HEK293 (cell line): ENCODE measurements around the gene CACNA1F.

Experiments
- CTCF ChIA-PET: fragments of 350-600 bp; formaldehyde crosslinking; extraction: SDS; loops from one replicate; lab custom pipeline; 2021; ENCODE audit warnings: antibody characterized with exemption; lab: Yijun Ruan, JAX
- POLR2A ChIA-PET: fragments of 300-600 bp; formaldehyde crosslinking; extraction: SDS; loops from one replicate; lab custom pipeline; 2020; ENCODE audit warnings: antibody characterized with exemption, inconsistent platforms; lab: Yijun Ruan, JAX
- H3K27ac ChIP-seq: fragments of 200-500 bp; sonication (Bioruptor generic); 2 replicates; pipeline ENCODE4 v1.5.1; 2014; ENCODE audit warnings: low read depth, low read length, control low read depth, inconsistent platforms; ENCODE audit errors: extremely low read depth
- H3K36me3 ChIP-seq, 2 experiments: fragments of 200-500 bp in 1 of 2; sonication (Bioruptor generic) in 1 of 2; 1 replicate in 1 of 2; 2 replicates in 1 of 2; pipeline ENCODE4 v1.5.1; 2014 to 2017; ENCODE audit warnings: inconsistent platforms in 2 of 2, low read length in 2 of 2; ENCODE audit not compliant: control insufficient read depth in 2 of 2, insufficient read depth in 1 of 2
- H3K4me1 ChIP-seq: fragments of 200-500 bp; sonication (Bioruptor generic); 2 replicates; pipeline ENCODE4 v1.5.1; 2014; ENCODE audit warnings: mild to moderate bottlenecking, low read length, inconsistent platforms; ENCODE audit not compliant: control insufficient read depth, insufficient read depth
- H3K4me3 ChIP-seq: 2 replicates; pipeline ENCODE4 v1.5.1; 2011; ENCODE audit warnings: low read depth, mild to moderate bottlenecking, control low read depth, low read length, moderate library complexity
- H3K9me3 ChIP-seq: fragments of 200-500 bp; sonication (Bioruptor generic); 2 replicates; pipeline ENCODE4 v1.5.1; 2014; ENCODE audit warnings: low read depth, low read length, inconsistent platforms; ENCODE audit not compliant: control insufficient read depth, insufficient read depth
- AEBP2 ChIP-seq: fragments of 450-650 bp; formaldehyde crosslinking; IDR thresholded peaks from 2 replicates; pipeline ENCODE4 v1.5.1; 2016; ENCODE audit warnings: missing biosample characterization, missing genetic modification characterization, borderline replicate concordance
- CTCF ChIP-seq: fragments of 450-650 bp; formaldehyde crosslinking; IDR thresholded peaks from 2 replicates; pipeline ENCODE4 v1.5.1; 2016; ENCODE audit warnings: missing biosample characterization, missing genetic modification characterization
- ELK4 ChIP-seq: IDR thresholded peaks from 2 replicates; pipeline ENCODE4 v1.6.1; 2011; ENCODE audit warnings: mild to moderate bottlenecking, low read depth, low read length, borderline replicate concordance
- GLI2 ChIP-seq: fragments of 450-650 bp; formaldehyde crosslinking; IDR thresholded peaks from 2 replicates; pipeline ENCODE4; 2017; ENCODE audit warnings: missing biosample characterization, missing genetic modification characterization, low read depth, borderline replicate concordance
- PRDM1 ChIP-seq: fragments of 450-650 bp; formaldehyde crosslinking; IDR thresholded peaks from 2 replicates; pipeline ENCODE4; 2016; ENCODE audit warnings: missing biosample characterization, missing genetic modification characterization
- SALL2 ChIP-seq: fragments of 450-650 bp; formaldehyde crosslinking; IDR thresholded peaks from 2 replicates; pipeline ENCODE4 v1.5.0; 2017; ENCODE audit warnings: missing biosample characterization, mild to moderate bottlenecking, missing genetic modification characterization, borderline replicate concordance
- SP2 ChIP-seq: fragments of 450-650 bp; formaldehyde crosslinking; IDR thresholded peaks from 2 replicates; pipeline ENCODE4 v1.5.1; 2016; ENCODE audit warnings: missing biosample characterization, missing genetic modification characterization
- TRIM28 ChIP-seq: IDR thresholded peaks from 2 replicates; pipeline ENCODE4 v1.6.1; 2011; ENCODE audit warnings: low read length, control low read depth, borderline replicate concordance
- ZEB2 ChIP-seq: fragments of 450-650 bp; formaldehyde crosslinking; IDR thresholded peaks from 2 replicates; pipeline ENCODE4 v1.5.1; 2016; ENCODE audit warnings: missing biosample characterization, missing genetic modification characterization
- ZFP37 ChIP-seq: fragments of 450-650 bp; formaldehyde crosslinking; IDR thresholded peaks from 2 replicates; pipeline ENCODE4 v1.5.1; 2016; ENCODE audit warnings: missing biosample characterization, missing genetic modification characterization
- ZNF121 ChIP-seq: fragments of 450-650 bp; formaldehyde crosslinking; IDR thresholded peaks from 2 replicates; pipeline ENCODE4 v1.5.1; 2016; ENCODE audit warnings: missing biosample characterization, missing genetic modification characterization
- ZNF169 ChIP-seq: fragments of 450-650 bp; formaldehyde crosslinking; IDR thresholded peaks from 2 replicates; pipeline ENCODE4 v1.5.1; 2016; ENCODE audit warnings: missing biosample characterization, missing genetic modification characterization
- ZNF174 ChIP-seq: fragments of 450-650 bp; formaldehyde crosslinking; IDR thresholded peaks from 2 replicates; pipeline ENCODE4 v1.5.0; 2017; ENCODE audit warnings: missing biosample characterization, mild to moderate bottlenecking, missing genetic modification characterization
- ZNF214 ChIP-seq: fragments of 450-650 bp; formaldehyde crosslinking; IDR thresholded peaks from 2 replicates; pipeline ENCODE4 v1.5.1; 2017; ENCODE audit warnings: missing biosample characterization, mild to moderate bottlenecking, missing genetic modification characterization, borderline replicate concordance
- ZNF221 ChIP-seq: fragments of 450-650 bp; formaldehyde crosslinking; IDR thresholded peaks from 2 replicates; pipeline ENCODE4 v1.5.1; 2017; ENCODE audit warnings: missing biosample characterization, missing genetic modification characterization, borderline replicate concordance
- ZNF248 ChIP-seq: fragments of 450-650 bp; formaldehyde crosslinking; IDR thresholded peaks from 2 replicates; pipeline ENCODE4 v1.5.1; 2017; ENCODE audit warnings: missing biosample characterization, missing genetic modification characterization
- ZNF274 ChIP-seq, 2 experiments: fragments of 200-500 bp in 1 of 2; fragments of 450-650 bp in 1 of 2; sonication (Bioruptor generic) in 1 of 2; formaldehyde crosslinking in 1 of 2; IDR thresholded peaks; 2 replicates each; pipeline versions ENCODE4 v1.5.1 to v1.6.1; 2014 to 2016; ENCODE audit warnings: borderline replicate concordance in 1 of 2, inconsistent platforms in 1 of 2, low read length in 1 of 2, missing biosample characterization in 1 of 2, missing genetic modification characterization in 1 of 2
- ZNF350 ChIP-seq: fragments of 450-650 bp; formaldehyde crosslinking; IDR thresholded peaks from 2 replicates; pipeline ENCODE4 v1.5.0; 2017; ENCODE audit warnings: missing biosample characterization, mild to moderate bottlenecking, missing genetic modification characterization
- ZNF404 ChIP-seq: fragments of 450-650 bp; formaldehyde crosslinking; IDR thresholded peaks from 2 replicates; pipeline ENCODE4 v1.5.1; 2017; ENCODE audit warnings: missing biosample characterization, missing genetic modification characterization
- ZNF510 ChIP-seq: fragments of 450-650 bp; formaldehyde crosslinking; IDR thresholded peaks from 2 replicates; pipeline ENCODE4 v1.5.1; 2018; ENCODE audit warnings: mild to moderate bottlenecking, missing genetic modification characterization, missing biosample characterization; ENCODE audit not compliant: insufficient replicate concordance
- ZNF530 ChIP-seq: fragments of 450-650 bp; formaldehyde crosslinking; IDR thresholded peaks from 2 replicates; pipeline ENCODE4 v1.5.1; 2016; ENCODE audit warnings: low read depth, missing biosample characterization, missing genetic modification characterization
- ZNF624 ChIP-seq: fragments of 450-650 bp; formaldehyde crosslinking; IDR thresholded peaks from 2 replicates; pipeline ENCODE4 v1.5.1; 2017; ENCODE audit warnings: missing biosample characterization, missing genetic modification characterization
- ZNF670 ChIP-seq: fragments of 450-650 bp; formaldehyde crosslinking; IDR thresholded peaks from 2 replicates; pipeline ENCODE4 v1.5.1; 2016; ENCODE audit warnings: missing biosample characterization, missing genetic modification characterization, low read depth
- ZNF704 ChIP-seq: fragments of 450-650 bp; formaldehyde crosslinking; IDR thresholded peaks from 2 replicates; pipeline ENCODE4 v1.5.1; 2016; ENCODE audit warnings: missing biosample characterization, missing genetic modification characterization
- ZNF747 ChIP-seq: fragments of 450-650 bp; formaldehyde crosslinking; IDR thresholded peaks from 2 replicates; pipeline ENCODE4 v1.5.1; 2016; ENCODE audit warnings: missing biosample characterization, missing genetic modification characterization
- ZNF76 ChIP-seq: fragments of 450-650 bp; formaldehyde crosslinking; IDR thresholded peaks from 2 replicates; pipeline ENCODE4; 2016; ENCODE audit warnings: low read depth, missing biosample characterization, missing genetic modification characterization, borderline replicate concordance
- ZNF837 ChIP-seq: fragments of 450-650 bp; formaldehyde crosslinking; IDR thresholded peaks from 2 replicates; pipeline ENCODE4 v1.5.1; 2016; ENCODE audit warnings: missing biosample characterization, missing genetic modification characterization
- ZNF843 ChIP-seq: fragments of 450-650 bp; formaldehyde crosslinking; IDR thresholded peaks from 2 replicates; pipeline ENCODE4 v1.5.1; 2016; ENCODE audit warnings: missing biosample characterization, missing genetic modification characterization
- ZSCAN16 ChIP-seq: fragments of 450-650 bp; formaldehyde crosslinking; IDR thresholded peaks from 2 replicates; pipeline ENCODE4 v1.5.1; 2016; ENCODE audit warnings: missing biosample characterization, missing genetic modification characterization

CACNA1F gene

GRCh38 chrX:49179358-49179757 is 53.8 kb downstream of the CACNA1F start:
- no peaks in the 10 kb centered on the region; the same call in 1 of the 2 replicates for H3K4me1 ChIP-seq
- TF ChIP-seq ZEB2 (tag by site-specific recombination): no peak
- no peak for TF ChIP-seq ZFP37 (tag by site-specific recombination)
- TF ChIP-seq ZNF214: no peak
- no peak for TF ChIP-seq ZNF624 (tag by site-specific recombination)
- TF ChIP-seq ELK4: no peak
- TF ChIP-seq ZNF843 (tag by site-specific recombination): no peak
- no peak for TF ChIP-seq CTCF (tag by site-specific recombination)
- no peak for TF ChIP-seq PRDM1 (tag by site-specific recombination)
- no peak for TF ChIP-seq ZNF76 (tag by site-specific recombination)
- TF ChIP-seq ZNF510: no peak
- no peak for TF ChIP-seq ZNF121 (tag by site-specific recombination)
- no peak for TF ChIP-seq ZSCAN16 (tag by site-specific recombination)
- no peak for TF ChIP-seq ZNF530 (tag by site-specific recombination)
- no peak for TF ChIP-seq ZNF404 (tag by site-specific recombination)
- no peak for TF ChIP-seq SALL2 (tag by site-specific recombination)
- no peak for TF ChIP-seq ZNF221 (tag by site-specific recombination)
- TF ChIP-seq, all 188 proteins: peak for 0
- ChIA-PET CTCF (interaction anchor here (0.7 to 1.0 kb wide), 2 partner anchors 13 to 224 kb away, joined by 3 to 4 read pairs; no protein-coding TSS in a partner anchor), POLR2A (interaction anchor here (0.7 to 2.8 kb wide), 3 partner anchors 11 to 91 kb away, joined by 3 to 11 read pairs (median 4); no protein-coding TSS in a partner anchor)
- H3K27ac ChIP-seq: no peak overlapping the region
- no peaks in the 10 kb centered on the region for H3K9me3 ChIP-seq
- H3K4me3 ChIP-seq: no peak overlapping the region
- H3K36me3 ChIP-seq: peaks cover 21 to 61% of the 10 kb centered on the region in 2 experiments; a peak in 2 of 3 replicates

- H3K36me3 ChIP-seq: peaks cover 21 to 58% of the 10 kb centered on the region in 2 experiments; a peak in 2 of 3 replicates
- POLR2A ChIA-PET: interaction anchor here (0.6 to 2.8 kb wide), 2 partner anchors 10 to 12 kb away, joined by 3 to 11 read pairs; no protein-coding TSS in a partner anchor
- TF ChIP-seq ZNF169 (no peak), ZNF747 (tag by site-specific recombination) (no peak), ZNF248 (tag by site-specific recombination) (no peak), ZNF837 (tag by site-specific recombination) (no peak), ZNF174 (tag by site-specific recombination) (no peak), GLI2 (tag by site-specific recombination) (no peak), ZNF670 (tag by site-specific recombination) (no peak), SP2 (tag by site-specific recombination) (no peak), TRIM28 (no peak), ZNF350 (tag by site-specific recombination) (no peak), ZNF274 (IDR thresholded peaks at IDR 0.05; ENCODE audit: low read length) (no peak), ZNF274 (tag by site-specific recombination; IDR thresholded peaks at IDR 0.05; ENCODE audit: borderline replicate concordance) (no peak), ZNF530 (tag by site-specific recombination) (no peak), ZNF704 (tag by site-specific recombination) (no peak), AEBP2 (tag by site-specific recombination) (no peak)
Measured at GRCh38 chrX:49178537-49178936, 54.6 kb downstream of the CACNA1F start.

More at GRCh38 chrX:49178537-49178936, 54.6 kb downstream of the CACNA1F start:
- CTCF ChIA-PET: no interaction called here
- no peaks in the 10 kb centered on the region for H3K4me1 ChIP-seq
- no peak overlapping the region for H3K27ac ChIP-seq
- no peaks in the 10 kb centered on the region for H3K9me3 ChIP-seq
- H3K4me3 ChIP-seq: no peak overlapping the region
